NCI-H146 treated with DMSO at 0.1 percent for 48 hours (cell line): ENCODE results near the gene GBP4.

Experiments used
- DNase-seq: peaks from one replicate; lab custom pipeline; 2025; ENCODE audit not compliant: unreplicated experiment; lab: John Stamatoyannopoulos, UW

The GBP4 gene

GRCh38 chr1:89172468-89173143 is 26.1 kb downstream of the GBP4 start:
- DNase-seq, result no peak

GRCh38 chr1:89171067-89171438 is 27.7 kb downstream of the GBP4 start:
- no peak for DNase-seq

GRCh38 chr1:89170170-89171066 is 28.3 kb downstream of the GBP4 start:
- DNase-seq, result no peak

- DNase-seq, result no peak
Measured at GRCh38 chr1:89169166-89169565, 29.6 kb downstream of the GBP4 start.

- no peak for DNase-seq
Measured at GRCh38 chr1:89167590-89168230, 31.0 kb downstream of the GBP4 start.

- no peak for DNase-seq
Measured at GRCh38 chr1:89166705-89167104, 32.0 kb downstream of the GBP4 start.

GRCh38 chr1:89165811-89166210 is 32.9 kb downstream of the GBP4 start:
- no peak for DNase-seq

- DNase-seq, result no peak
Measured at GRCh38 chr1:89151047-89151446, 47.7 kb downstream of the GBP4 start.

- no peak for DNase-seq
Measured at GRCh38 chr1:89149976-89150375, 48.8 kb downstream of the GBP4 start.

- DNase-seq, result no peak
Measured at GRCh38 chr1:89149229-89149628, 49.5 kb downstream of the GBP4 start.

GRCh38 chr1:89147678-89148658 is 50.8 kb downstream of the GBP4 start:
- no peak for DNase-seq

GRCh38 chr1:89146721-89147120 is 52.0 kb downstream of the GBP4 start:
- DNase-seq, result no peak

GRCh38 chr1:89143484-89143883 is 55.3 kb downstream of the GBP4 start:
- no peak for DNase-seq

GRCh38 chr1:89142160-89142559 is 56.6 kb downstream of the GBP4 start:
- DNase-seq, result no peak

GRCh38 chr1:89133747-89134146 is 65.0 kb downstream of the GBP4 start:
- no peak for DNase-seq
